OCI-LY1 (cell line): ENCODE data around the gene ELSPBP1.

Source experiments
- EZH2 ChIP-seq: fragments of 200-600 bp; sonication (generic), shearing (Covaris generic); IDR thresholded peaks from 2 replicates; pipeline ENCODE4 v1.8.0; 2017; ENCODE audit warnings: borderline replicate concordance, mixed run types, mild to moderate bottlenecking, antibody characterized with exemption, low read length, moderate library complexity, mixed read lengths
- TF ChIP-seq, protein P1 (sequence below): fragments of 200-600 bp; sonication (generic), shearing (Covaris generic); IDR thresholded peaks from 2 replicates; pipeline ENCODE4 v1.5.1; 2017; ENCODE audit warnings: mild to moderate bottlenecking, antibody characterized with exemption, low read length, moderate library complexity, mixed read lengths

DNA sequence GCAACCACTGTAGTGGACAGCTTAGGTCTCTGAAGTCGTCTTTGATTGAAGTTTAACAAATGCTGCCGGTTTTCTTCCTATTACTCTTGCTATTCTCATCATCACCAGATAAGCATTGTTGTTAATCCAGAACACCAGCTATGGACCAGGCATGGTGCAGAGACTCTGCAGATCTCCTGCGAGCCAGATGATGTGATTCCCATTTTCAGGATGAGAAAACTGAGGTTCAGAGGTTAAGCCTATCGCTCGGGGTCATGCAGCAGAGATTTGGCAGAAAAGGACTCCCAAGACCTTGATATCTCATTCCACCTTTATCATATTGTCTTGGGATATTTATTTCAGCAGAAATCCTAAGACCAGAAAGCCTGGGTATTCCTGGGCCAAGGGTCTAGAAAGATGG, 65.9 kb downstream of the ELSPBP1 start:
- TF ChIP-seq, protein P1, sequence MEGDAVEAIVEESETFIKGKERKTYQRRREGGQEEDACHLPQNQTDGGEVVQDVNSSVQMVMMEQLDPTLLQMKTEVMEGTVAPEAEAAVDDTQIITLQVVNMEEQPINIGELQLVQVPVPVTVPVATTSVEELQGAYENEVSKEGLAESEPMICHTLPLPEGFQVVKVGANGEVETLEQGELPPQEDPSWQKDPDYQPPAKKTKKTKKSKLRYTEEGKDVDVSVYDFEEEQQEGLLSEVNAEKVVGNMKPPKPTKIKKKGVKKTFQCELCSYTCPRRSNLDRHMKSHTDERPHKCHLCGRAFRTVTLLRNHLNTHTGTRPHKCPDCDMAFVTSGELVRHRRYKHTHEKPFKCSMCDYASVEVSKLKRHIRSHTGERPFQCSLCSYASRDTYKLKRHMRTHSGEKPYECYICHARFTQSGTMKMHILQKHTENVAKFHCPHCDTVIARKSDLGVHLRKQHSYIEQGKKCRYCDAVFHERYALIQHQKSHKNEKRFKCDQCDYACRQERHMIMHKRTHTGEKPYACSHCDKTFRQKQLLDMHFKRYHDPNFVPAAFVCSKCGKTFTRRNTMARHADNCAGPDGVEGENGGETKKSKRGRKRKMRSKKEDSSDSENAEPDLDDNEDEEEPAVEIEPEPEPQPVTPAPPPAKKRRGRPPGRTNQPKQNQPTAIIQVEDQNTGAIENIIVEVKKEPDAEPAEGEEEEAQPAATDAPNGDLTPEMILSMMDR, result no peak
- TF ChIP-seq EZH2, result no peak
